Hepatocyte (in vitro differentiated cells): ENCODE results near the gene HOXC11.

ENCODE experiments used
- EZH2 ChIP-seq: fragments of 200-600 bp; sonication (generic); IDR thresholded peaks from 2 replicates; pipeline ENCODE4 v1.6.1; 2016; ENCODE audit warnings: antibody characterized with exemption, mild to moderate bottlenecking, borderline replicate concordance
- EZH2phosphoT487 ChIP-seq: fragments of 200-600 bp; sonication (generic); IDR thresholded peaks from one replicate; pipeline ENCODE4 v1.6.1; 2018; ENCODE audit warnings: antibody characterized with exemption, mild to moderate bottlenecking, low read depth, moderate library complexity; ENCODE audit not compliant: unreplicated experiment, severe bottlenecking
- TF ChIP-seq, protein P1 (sequence below): fragments of 200-600 bp; sonication (generic); IDR thresholded peaks from 2 replicates; pipeline ENCODE4 v1.5.1; 2016; ENCODE audit warnings: antibody characterized with exemption, mild to moderate bottlenecking; ENCODE audit not compliant: poor library complexity

DNA sequence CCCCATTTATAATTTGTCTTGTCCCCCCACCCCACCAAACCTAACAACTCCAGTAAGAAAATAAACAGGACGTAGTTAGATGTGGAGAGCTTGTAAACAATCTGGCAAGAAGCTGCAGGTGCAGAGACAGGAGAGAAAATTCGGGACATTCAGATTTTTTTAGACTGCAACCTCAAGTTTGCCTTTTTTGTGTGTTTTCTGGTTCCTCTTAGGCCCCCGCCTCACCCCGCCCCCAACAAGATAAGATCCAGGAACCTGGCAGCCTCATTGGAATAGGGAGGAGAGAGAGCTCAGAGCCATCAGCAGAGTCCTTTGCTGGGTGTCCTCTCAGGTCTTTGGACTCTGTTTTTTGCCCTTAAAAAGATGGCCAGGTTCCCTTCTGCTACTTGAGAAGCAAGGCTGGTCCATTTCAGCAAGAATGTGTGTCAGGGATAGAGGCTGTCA lies 14.9 kb downstream of the HOXC11 start:
- TF ChIP-seq, protein P1, sequence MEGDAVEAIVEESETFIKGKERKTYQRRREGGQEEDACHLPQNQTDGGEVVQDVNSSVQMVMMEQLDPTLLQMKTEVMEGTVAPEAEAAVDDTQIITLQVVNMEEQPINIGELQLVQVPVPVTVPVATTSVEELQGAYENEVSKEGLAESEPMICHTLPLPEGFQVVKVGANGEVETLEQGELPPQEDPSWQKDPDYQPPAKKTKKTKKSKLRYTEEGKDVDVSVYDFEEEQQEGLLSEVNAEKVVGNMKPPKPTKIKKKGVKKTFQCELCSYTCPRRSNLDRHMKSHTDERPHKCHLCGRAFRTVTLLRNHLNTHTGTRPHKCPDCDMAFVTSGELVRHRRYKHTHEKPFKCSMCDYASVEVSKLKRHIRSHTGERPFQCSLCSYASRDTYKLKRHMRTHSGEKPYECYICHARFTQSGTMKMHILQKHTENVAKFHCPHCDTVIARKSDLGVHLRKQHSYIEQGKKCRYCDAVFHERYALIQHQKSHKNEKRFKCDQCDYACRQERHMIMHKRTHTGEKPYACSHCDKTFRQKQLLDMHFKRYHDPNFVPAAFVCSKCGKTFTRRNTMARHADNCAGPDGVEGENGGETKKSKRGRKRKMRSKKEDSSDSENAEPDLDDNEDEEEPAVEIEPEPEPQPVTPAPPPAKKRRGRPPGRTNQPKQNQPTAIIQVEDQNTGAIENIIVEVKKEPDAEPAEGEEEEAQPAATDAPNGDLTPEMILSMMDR = no peak
- TF ChIP-seq EZH2 = no peak
- no peak for TF ChIP-seq EZH2phosphoT487
